ENCODE data around the gene DPH6. TPM values are rescaled to one million over a fixed set of nuclear protein-coding genes. Genes with fewer than 3 reads are reported as not detected.

The DPH6 gene
- 10 to 100 TPM in 1 of 2 donors, 1 to 10 TPM in 1; 8.4 to 14.3 TPM for total RNA-seq
- polyA plus RNA-seq = 10 to 100 TPM in 1 of 2 donors, 1 to 10 TPM in 1; 3.4 to 12.3 TPM

GRCh38 chr15:35545824-35546510, at the start of gene DPH6:
DPH6 (minus strand) TSS chr15:35546165; CDS start chr15:35546141, 24 bp downstream.
- H3K36me3 ChIP-seq (ENCODE audit: control insufficient read depth in 4 of 4, insufficient read depth in 3 of 4, low read depth in 1 of 4, low read length in 3 of 4) = peaks cover 0 to 5% (median 0%) of the 10 kb centered on the region in 4 donors
- no peaks in the 10 kb centered on the region for H3K9me3 ChIP-seq (ENCODE audit: control insufficient read depth in 4 of 4, low read length in 3 of 4)
- TF ChIP-seq HNF4A (conservative IDR thresholded peaks at IDR 0.05) (peak; percentile 65 to 69), YY1 (IDR thresholded peaks at IDR 0.05) (peak; percentile 58), GABPA (IDR thresholded peaks at IDR 0.05 in 1 of 2, conservative IDR thresholded peaks at IDR 0.05 in 1 of 2) (peak in 1 of 2 donors; percentile 46), RXRA (IDR thresholded peaks at IDR 0.05) (peak in 1 of 2 donors; percentile 6), TAF1 (conservative IDR thresholded peaks at IDR 0.05) (peak; percentile 48), FOXA1 (IDR thresholded peaks at IDR 0.05) (no peak), RAD21 (IDR thresholded peaks at IDR 0.05) (peak in 1 of 2 donors; percentile 35), CTCF (IDR thresholded peaks at IDR 0.05; ENCODE audit: low read depth, low read length, missing input control) (no peak), FOXA2 (IDR thresholded peaks at IDR 0.05) (no peak), HNF4G (IDR thresholded peaks at IDR 0.05) (no peak), SP1 (IDR thresholded peaks at IDR 0.05) (peak; percentile 43), EGR1 (IDR thresholded peaks at IDR 0.05; ENCODE audit: low read depth in 2 of 2) (no peak), JUND (IDR thresholded peaks at IDR 0.05) (no peak), NR2F2 (IDR thresholded peaks at IDR 0.05) (no peak)
- TF ChIP-seq, protein P1, sequence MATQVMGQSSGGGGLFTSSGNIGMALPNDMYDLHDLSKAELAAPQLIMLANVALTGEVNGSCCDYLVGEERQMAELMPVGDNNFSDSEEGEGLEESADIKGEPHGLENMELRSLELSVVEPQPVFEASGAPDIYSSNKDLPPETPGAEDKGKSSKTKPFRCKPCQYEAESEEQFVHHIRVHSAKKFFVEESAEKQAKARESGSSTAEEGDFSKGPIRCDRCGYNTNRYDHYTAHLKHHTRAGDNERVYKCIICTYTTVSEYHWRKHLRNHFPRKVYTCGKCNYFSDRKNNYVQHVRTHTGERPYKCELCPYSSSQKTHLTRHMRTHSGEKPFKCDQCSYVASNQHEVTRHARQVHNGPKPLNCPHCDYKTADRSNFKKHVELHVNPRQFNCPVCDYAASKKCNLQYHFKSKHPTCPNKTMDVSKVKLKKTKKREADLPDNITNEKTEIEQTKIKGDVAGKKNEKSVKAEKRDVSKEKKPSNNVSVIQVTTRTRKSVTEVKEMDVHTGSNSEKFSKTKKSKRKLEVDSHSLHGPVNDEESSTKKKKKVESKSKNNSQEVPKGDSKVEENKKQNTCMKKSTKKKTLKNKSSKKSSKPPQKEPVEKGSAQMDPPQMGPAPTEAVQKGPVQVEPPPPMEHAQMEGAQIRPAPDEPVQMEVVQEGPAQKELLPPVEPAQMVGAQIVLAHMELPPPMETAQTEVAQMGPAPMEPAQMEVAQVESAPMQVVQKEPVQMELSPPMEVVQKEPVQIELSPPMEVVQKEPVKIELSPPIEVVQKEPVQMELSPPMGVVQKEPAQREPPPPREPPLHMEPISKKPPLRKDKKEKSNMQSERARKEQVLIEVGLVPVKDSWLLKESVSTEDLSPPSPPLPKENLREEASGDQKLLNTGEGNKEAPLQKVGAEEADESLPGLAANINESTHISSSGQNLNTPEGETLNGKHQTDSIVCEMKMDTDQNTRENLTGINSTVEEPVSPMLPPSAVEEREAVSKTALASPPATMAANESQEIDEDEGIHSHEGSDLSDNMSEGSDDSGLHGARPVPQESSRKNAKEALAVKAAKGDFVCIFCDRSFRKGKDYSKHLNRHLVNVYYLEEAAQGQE (IDR thresholded peaks at IDR 0.05) = no peak
- TF ChIP-seq, protein P2, sequence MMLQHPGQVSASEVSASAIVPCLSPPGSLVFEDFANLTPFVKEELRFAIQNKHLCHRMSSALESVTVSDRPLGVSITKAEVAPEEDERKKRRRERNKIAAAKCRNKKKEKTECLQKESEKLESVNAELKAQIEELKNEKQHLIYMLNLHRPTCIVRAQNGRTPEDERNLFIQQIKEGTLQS (IDR thresholded peaks at IDR 0.05) = no peak
- TF ChIP-seq, protein P3, sequence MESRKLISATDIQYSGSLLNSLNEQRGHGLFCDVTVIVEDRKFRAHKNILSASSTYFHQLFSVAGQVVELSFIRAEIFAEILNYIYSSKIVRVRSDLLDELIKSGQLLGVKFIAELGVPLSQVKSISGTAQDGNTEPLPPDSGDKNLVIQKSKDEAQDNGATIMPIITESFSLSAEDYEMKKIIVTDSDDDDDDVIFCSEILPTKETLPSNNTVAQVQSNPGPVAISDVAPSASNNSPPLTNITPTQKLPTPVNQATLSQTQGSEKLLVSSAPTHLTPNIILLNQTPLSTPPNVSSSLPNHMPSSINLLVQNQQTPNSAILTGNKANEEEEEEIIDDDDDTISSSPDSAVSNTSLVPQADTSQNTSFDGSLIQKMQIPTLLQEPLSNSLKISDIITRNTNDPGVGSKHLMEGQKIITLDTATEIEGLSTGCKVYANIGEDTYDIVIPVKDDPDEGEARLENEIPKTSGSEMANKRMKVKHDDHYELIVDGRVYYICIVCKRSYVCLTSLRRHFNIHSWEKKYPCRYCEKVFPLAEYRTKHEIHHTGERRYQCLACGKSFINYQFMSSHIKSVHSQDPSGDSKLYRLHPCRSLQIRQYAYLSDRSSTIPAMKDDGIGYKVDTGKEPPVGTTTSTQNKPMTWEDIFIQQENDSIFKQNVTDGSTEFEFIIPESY (IDR thresholded peaks at IDR 0.05) = no peak
- TF ChIP-seq, protein P4, sequence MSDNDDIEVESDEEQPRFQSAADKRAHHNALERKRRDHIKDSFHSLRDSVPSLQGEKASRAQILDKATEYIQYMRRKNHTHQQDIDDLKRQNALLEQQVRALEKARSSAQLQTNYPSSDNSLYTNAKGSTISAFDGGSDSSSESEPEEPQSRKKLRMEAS (IDR thresholded peaks at IDR 0.05) = peak; percentile 60
- peak; percentile 80 for DNase-seq (ENCODE audit: low spot score)
- WGBS = under 1% methylated on average over 66 of the region's 66 CpGs
- H3K4me1 ChIP-seq (ENCODE audit: control insufficient read depth in 4 of 4, insufficient read depth in 4 of 4, low read length in 3 of 4) = peaks cover 0 to 15% (median 9%) of the 10 kb centered on the region in 4 donors
- peak within 1 kb of the TSS; percentile 93 to 96 for H3K27ac ChIP-seq (ENCODE audit: low read depth in 1 of 2, low read length in 2 of 2)
- peak within 1 kb of the TSS; percentile 56 to 91 (median 64) for H3K4me3 ChIP-seq (ENCODE audit: low read depth in 1 of 3, low read length in 3 of 3)
- H3K27me3 ChIP-seq (ENCODE audit: control insufficient read depth in 4 of 4, insufficient read depth in 4 of 4, low read length in 3 of 4) = no peaks in the 10 kb centered on the region
- H3K9ac ChIP-seq (ENCODE audit: low read depth in 1 of 2, low read length in 2 of 2) = peak within 1 kb of the TSS; percentile 80 to 86
